ENCODE results near the gene ASB8.

- TF ChIP-seq POLR2A (IDR thresholded peaks at IDR 0.05) = no peak
- TF ChIP-seq CTCF (IDR thresholded peaks at IDR 0.05) = no peak
These were observed 45.9 kb upstream of the ASB8 start, which contains the start of gene OR10AD1 for GRCh38 chr12:48203192-48203591.

Data from heart left ventricle (tissue), 13 donors.